Mesenteric fat pad (tissue), 1 donor: ENCODE results near the gene SH3RF1. TPM values are rescaled to one million over a fixed set of nuclear protein-coding genes. Genes with fewer than 3 reads are reported as not detected.
A peak's percentile ranks its signal among the peaks of the same experiment; 100 is the strongest.

Experiments
- DNase-seq: peaks from one replicate; pipeline ENCODE4 v3.0.0-alpha.2; 2020; ENCODE audit warnings: low spot score
- total RNA-seq: library from RNA; stranded (reverse); fragmentation: NEBNext Ultra II Directional; extraction: Animal tissue kit (Norgen Biotek cat#: 25700); gene quantifications from one replicate; pipeline ENCODE4 v1.2.1, GENCODE V29; 2021
- donor health status: DM: yes; HTN: yes; CAD: no.

The SH3RF1 gene
- total RNA-seq, 1 donor from 2014 or later: 30.3 TPM

- peak; percentile 22 for DNase-seq
Measured at GRCh38 chr4:169045862-169046584, 224.7 kb downstream of the SH3RF1 start.

GRCh38 chr4:169044714-169045447, 225.9 kb downstream of the SH3RF1 start:
- peak; percentile 8 for DNase-seq
